Karpas-422 (cell line): ENCODE measurements around the gene POFUT2. TPM values are rescaled to one million over a fixed set of nuclear protein-coding genes. Genes with fewer than 3 reads are reported as not detected.

ENCODE experiments used
- DNase-seq: peaks from one replicate; pipeline ENCODE4 v3.0.0-alpha.2; 2015
- H2AFZ ChIP-seq: fragments of 200-600 bp; sonication (generic); 2 replicates; pipeline ENCODE4 v1.6.1; 2014; ENCODE audit warnings: antibody characterized with exemption, low read length, mixed read lengths
- H3K27ac ChIP-seq: fragments of 200-600 bp; sonication (generic); 2 replicates; pipeline ENCODE4 v1.5.1; 2014; ENCODE audit warnings: mild to moderate bottlenecking, low read length, moderate library complexity
- H3K27me3 ChIP-seq: fragments of 200-600 bp; sonication (generic); 2 replicates; pipeline ENCODE4 v1.6.1; 2014; ENCODE audit warnings: low read length, mixed read lengths
- H3K36me3 ChIP-seq: fragments of 200-600 bp; sonication (generic); 2 replicates; pipeline ENCODE4 v1.6.1; 2014; ENCODE audit warnings: low read length, mixed read lengths; ENCODE audit not compliant: insufficient read depth
- H3K4me1 ChIP-seq: fragments of 200-600 bp; sonication (generic); 2 replicates; pipeline ENCODE4 v1.6.1; 2014; ENCODE audit warnings: mild to moderate bottlenecking, low read length, mixed read lengths
- H3K4me2 ChIP-seq: fragments of 200-600 bp; sonication (generic); 2 replicates; pipeline ENCODE4 v1.6.1; 2014; ENCODE audit warnings: low read length, low read depth, mild to moderate bottlenecking; ENCODE audit not compliant: poor library complexity, severe bottlenecking
- H3K4me3 ChIP-seq: fragments of 200-600 bp; sonication (generic); 2 replicates; pipeline ENCODE4 v1.5.1; 2014; ENCODE audit warnings: mild to moderate bottlenecking, antibody characterized with exemption, low read length, mixed read lengths
- H3K79me2 ChIP-seq: fragments of 200-600 bp; sonication (generic); 2 replicates; pipeline ENCODE4 v1.6.1; 2014; ENCODE audit warnings: mild to moderate bottlenecking, low read length, mixed read lengths
- H3K9ac ChIP-seq: fragments of 200-600 bp; sonication (generic); 2 replicates; pipeline ENCODE4 v1.6.0; 2014; ENCODE audit warnings: low read length
- H3K9me2 ChIP-seq: fragments of 200-600 bp; sonication (generic), shearing (Covaris generic); replicated peaks from 2 replicates; pipeline ENCODE4 v1.6.0; 2014; ENCODE audit warnings: mild to moderate bottlenecking, low read length, moderate library complexity; ENCODE audit not compliant: insufficient read depth
- H3K9me3 ChIP-seq: fragments of 300-700, 200-600 bp; sonication (generic); 2 replicates; pipeline ENCODE4 v1.6.1; 2014; ENCODE audit warnings: low read length, mixed read lengths
- H4K20me1 ChIP-seq: fragments of 200-600 bp; sonication (generic); 2 replicates; pipeline ENCODE4 v1.6.1; 2014; ENCODE audit warnings: mild to moderate bottlenecking, antibody characterized with exemption, low read length, low read depth; ENCODE audit not compliant: insufficient read depth
- total RNA-seq: library from RNA; depleted of rRNA; stranded (reverse); fragments of >200 nt; shearing (Covaris generic); gene quantifications from 2 replicates; pipeline ENCODE4 v1.2.3, GENCODE V29; 2014; ENCODE audit warnings: low replicate concordance

POFUT2 gene
- total RNA-seq, 1 experiment from 2014 or later, result 10.5 TPM

DNA sequence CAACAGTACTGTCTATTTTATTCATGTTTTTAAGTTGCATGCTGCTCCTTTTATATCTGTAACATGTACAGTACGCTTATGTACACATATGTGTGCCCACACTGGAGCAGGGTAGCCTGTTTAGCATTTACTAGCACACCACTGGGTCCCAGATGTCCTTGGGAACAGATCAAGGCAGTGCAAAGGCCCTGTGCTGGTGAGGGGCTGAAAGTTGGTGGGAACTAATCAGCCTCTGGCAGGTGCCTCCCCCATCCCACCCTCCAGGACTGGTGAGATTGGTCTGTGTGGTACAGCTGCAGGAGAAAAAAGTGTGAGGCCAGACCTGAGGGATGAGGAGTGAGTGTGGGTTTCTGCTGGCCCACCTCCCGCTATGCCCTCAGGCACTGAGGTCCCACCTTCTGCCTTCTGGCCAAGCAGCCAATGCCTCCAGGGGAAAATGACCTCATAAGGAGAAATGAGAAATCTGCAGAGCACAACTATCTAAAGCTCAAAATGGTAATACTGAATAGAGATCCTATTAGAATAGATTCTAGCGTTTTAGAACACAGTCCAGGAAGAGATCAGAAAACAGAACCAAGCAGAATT lies 58.9 kb downstream of the POFUT2 start:
- no peaks in the 10 kb centered on the region for H3K27me3 ChIP-seq
- no peaks in the 10 kb centered on the region for H3K9me3 ChIP-seq
- no peak overlapping the region for H3K9ac ChIP-seq
- no peaks in the 10 kb centered on the region for H3K36me3 ChIP-seq
- no peak overlapping the region for H2AFZ ChIP-seq
- H4K20me1 ChIP-seq, result no peaks in the 10 kb centered on the region
- H3K9me2 ChIP-seq, result no peaks in the 10 kb centered on the region
- DNase-seq, result no peak
- no peak overlapping the region for H3K4me3 ChIP-seq
- no peaks in the 10 kb centered on the region for H3K79me2 ChIP-seq
- H3K4me2 ChIP-seq, result no peak overlapping the region
- H3K4me1 ChIP-seq, result no peaks in the 10 kb centered on the region
- H3K27ac ChIP-seq, result no peak overlapping the region

DNA sequence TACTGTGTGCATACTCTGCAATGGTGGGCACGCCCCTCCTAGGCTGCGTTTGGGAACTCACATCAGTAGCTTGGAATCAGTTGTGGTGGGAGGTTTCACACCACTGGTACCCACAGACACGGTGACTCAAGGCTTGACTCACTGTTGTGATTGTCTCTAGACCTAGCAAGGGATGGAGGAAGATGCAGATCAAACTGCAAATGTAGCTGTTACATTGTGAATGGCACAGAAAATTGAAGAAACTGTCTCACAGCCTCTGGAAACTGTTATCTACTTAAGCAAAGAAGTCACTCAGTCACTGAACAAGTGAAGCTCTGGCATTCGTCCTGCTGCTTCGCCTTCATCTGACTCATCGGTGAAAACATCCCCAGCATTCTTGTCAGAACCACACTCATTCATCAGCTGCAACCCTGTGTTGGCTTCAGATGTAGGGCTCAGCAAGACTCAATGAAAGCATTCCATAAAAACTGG lies 59.5 kb downstream of the POFUT2 start:
- no peaks in the 10 kb centered on the region for H3K36me3 ChIP-seq
- no peak overlapping the region for H3K4me3 ChIP-seq
- no peaks in the 10 kb centered on the region for H3K9me3 ChIP-seq
- H3K79me2 ChIP-seq, result no peaks in the 10 kb centered on the region
- H4K20me1 ChIP-seq, result no peaks in the 10 kb centered on the region
- H3K9ac ChIP-seq, result no peak overlapping the region
- no peak overlapping the region for H3K4me2 ChIP-seq
- no peak for DNase-seq
- H3K4me1 ChIP-seq, result no peaks in the 10 kb centered on the region
- H2AFZ ChIP-seq, result no peak overlapping the region
- no peak overlapping the region for H3K27ac ChIP-seq
- no peaks in the 10 kb centered on the region for H3K9me2 ChIP-seq
- no peaks in the 10 kb centered on the region for H3K27me3 ChIP-seq

DNA sequence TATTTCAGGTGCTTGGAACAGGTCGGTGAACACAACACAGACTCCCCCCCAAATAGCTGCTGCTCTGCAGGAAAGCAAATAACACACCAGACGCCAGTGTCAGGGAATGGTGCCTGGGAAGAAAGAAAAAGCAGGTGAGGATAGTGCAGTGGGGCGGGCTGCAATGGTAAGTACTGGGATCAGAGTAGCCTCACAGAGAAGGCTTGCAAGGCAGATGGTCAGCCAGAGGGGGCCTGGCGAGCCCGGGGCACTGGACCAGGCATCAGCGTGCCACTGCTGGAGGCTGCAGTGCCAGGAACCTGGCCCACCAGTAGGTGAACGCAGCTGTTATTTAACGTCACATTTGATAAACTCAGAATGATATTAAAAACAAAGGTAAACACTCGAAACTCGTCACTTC lies 60.0 kb downstream of the POFUT2 start:
- no peaks in the 10 kb centered on the region for H3K36me3 ChIP-seq
- no peaks in the 10 kb centered on the region for H3K4me1 ChIP-seq
- H4K20me1 ChIP-seq, result no peaks in the 10 kb centered on the region
- H3K27ac ChIP-seq, result no peak overlapping the region
- H3K27me3 ChIP-seq, result no peaks in the 10 kb centered on the region
- no peak overlapping the region for H3K9ac ChIP-seq
- H3K9me3 ChIP-seq, result no peaks in the 10 kb centered on the region
- no peak for DNase-seq
- H3K4me3 ChIP-seq, result no peak overlapping the region
- no peaks in the 10 kb centered on the region for H3K79me2 ChIP-seq
- H3K9me2 ChIP-seq, result no peaks in the 10 kb centered on the region
- no peak overlapping the region for H3K4me2 ChIP-seq
- no peak overlapping the region for H2AFZ ChIP-seq

DNA sequence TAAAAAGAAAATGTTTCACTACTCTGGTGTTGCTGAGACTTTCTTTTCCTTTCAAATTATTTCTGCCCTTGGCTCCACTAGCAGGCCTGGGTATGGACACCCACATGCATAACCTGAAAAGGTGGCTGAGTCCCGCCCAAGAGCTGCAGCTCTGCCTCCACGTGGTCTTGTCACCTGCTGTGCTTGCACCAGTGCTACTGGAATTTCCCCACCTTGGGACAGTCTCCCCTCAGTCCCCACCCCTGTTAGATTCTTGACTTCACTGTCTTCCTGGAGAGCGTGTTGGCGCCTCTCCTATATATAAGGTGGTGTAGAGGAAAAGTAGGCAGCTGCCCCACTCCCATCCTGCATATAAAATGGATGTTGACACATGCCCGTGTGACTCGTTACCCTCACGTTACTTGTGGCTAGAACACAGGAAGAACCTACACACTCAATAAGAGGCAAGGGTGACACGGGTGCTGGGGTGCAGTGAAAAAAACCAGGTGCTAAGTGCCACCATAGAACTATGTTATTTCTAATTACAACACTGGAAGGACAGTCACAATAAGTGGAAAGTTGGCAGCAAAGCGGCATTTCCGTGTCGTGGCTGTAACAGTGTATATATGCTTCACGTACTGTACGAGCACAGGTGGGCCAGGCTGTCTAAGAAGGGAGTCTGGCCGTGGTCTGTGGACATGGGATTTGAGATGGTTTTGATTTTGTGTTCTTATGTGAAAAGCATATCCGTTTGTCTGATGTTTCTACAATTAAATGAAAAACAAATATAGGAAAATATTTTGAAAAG lies 61.0 kb downstream of the POFUT2 start:
- no peaks in the 10 kb centered on the region for H3K9me3 ChIP-seq
- no peaks in the 10 kb centered on the region for H3K9me2 ChIP-seq
- H3K4me3 ChIP-seq, result no peak overlapping the region
- H4K20me1 ChIP-seq, result no peaks in the 10 kb centered on the region
- no peaks in the 10 kb centered on the region for H3K79me2 ChIP-seq
- DNase-seq, result no peak
- no peak overlapping the region for H3K4me2 ChIP-seq
- no peak overlapping the region for H2AFZ ChIP-seq
- no peak overlapping the region for H3K9ac ChIP-seq
- H3K27ac ChIP-seq, result no peak overlapping the region
- no peaks in the 10 kb centered on the region for H3K4me1 ChIP-seq
- no peaks in the 10 kb centered on the region for H3K36me3 ChIP-seq
- no peaks in the 10 kb centered on the region for H3K27me3 ChIP-seq

DNA sequence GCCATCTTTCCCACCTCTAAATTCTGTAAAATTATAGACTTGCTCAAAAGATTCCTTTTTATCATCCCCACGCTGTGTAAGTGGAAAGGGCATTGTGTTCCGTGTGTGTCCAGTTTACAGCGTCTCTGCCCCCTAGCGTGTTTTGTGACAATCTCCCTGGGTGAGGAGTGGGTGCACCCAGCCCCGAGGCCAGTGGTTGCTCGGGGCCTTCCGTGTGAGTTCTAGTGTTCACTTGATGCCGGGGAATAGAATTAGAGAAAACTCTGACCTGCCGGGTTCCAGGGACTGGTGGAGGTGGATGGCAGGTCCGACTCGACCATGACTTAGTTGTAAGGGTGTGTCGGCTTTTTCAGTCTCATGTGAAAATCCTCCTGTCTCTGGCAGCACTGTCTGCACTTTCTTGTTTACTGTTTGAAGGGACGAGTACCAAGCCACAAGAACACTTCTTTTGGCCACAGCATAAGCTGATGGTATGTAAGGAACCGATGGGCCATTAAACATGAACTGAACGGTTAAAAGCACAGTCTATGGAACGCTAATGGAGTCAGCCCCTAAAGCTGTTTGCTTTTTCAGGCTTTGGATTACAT lies 61.9 kb downstream of the POFUT2 start:
- H3K9me3 ChIP-seq, result no peaks in the 10 kb centered on the region
- no peaks in the 10 kb centered on the region for H3K36me3 ChIP-seq
- peak; percentile 31 for DNase-seq
- H3K27me3 ChIP-seq, result no peaks in the 10 kb centered on the region
- H3K4me1 ChIP-seq, result no peaks in the 10 kb centered on the region
- no peak overlapping the region for H3K4me2 ChIP-seq
- H3K4me3 ChIP-seq, result no peak overlapping the region
- no peaks in the 10 kb centered on the region for H3K9me2 ChIP-seq
- no peak overlapping the region for H3K9ac ChIP-seq
- H2AFZ ChIP-seq, result no peak overlapping the region
- H4K20me1 ChIP-seq, result no peaks in the 10 kb centered on the region
- H3K27ac ChIP-seq, result no peak overlapping the region
- H3K79me2 ChIP-seq, result no peaks in the 10 kb centered on the region

DNA sequence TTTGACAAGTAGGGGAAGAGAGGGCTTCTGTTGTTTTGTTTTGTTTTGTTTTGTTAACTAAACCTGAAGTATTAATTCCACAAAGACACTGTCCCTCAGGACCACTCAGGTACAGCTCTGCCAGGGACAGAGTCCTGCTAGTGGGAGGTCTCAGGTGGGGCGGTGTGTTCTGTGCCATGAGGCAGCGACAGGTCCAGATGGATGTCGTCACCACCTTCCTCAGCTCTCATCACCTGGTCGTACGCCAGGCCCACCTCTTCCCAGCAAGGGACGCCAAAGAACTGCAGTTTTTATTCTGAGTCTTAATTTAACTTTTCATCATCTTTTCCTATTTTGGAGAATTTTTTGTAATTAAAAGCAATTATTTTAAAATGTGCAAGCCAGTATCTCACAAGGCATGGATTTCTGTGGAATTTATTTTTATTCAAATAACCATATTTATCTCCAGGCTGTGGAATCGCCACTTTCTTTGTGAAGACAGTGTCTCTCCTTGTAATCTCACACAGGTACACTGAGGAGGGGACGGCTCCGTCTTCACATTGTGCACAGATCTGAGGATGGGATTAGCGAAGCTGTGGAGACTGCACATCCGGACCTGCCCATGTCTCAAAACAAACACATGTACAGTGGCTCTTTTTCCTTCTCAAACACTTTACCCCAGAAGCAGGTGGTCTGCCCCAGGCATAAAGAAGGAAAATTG lies 62.5 kb downstream of the POFUT2 start:
- Histone ChIP-seq H3K9me2 (no peaks in the 10 kb centered on the region), H3K27ac (no peak overlapping the region), H2AFZ (no peak overlapping the region), H3K9ac (no peak overlapping the region), H3K4me1 (no peaks in the 10 kb centered on the region), H3K27me3 (no peaks in the 10 kb centered on the region), H3K4me3 (no peak overlapping the region), H3K9me3 (no peaks in the 10 kb centered on the region), H3K36me3 (no peaks in the 10 kb centered on the region), H4K20me1 (no peaks in the 10 kb centered on the region), H3K4me2 (no peak overlapping the region), H3K79me2 (no peaks in the 10 kb centered on the region)
- no peak for DNase-seq

DNA sequence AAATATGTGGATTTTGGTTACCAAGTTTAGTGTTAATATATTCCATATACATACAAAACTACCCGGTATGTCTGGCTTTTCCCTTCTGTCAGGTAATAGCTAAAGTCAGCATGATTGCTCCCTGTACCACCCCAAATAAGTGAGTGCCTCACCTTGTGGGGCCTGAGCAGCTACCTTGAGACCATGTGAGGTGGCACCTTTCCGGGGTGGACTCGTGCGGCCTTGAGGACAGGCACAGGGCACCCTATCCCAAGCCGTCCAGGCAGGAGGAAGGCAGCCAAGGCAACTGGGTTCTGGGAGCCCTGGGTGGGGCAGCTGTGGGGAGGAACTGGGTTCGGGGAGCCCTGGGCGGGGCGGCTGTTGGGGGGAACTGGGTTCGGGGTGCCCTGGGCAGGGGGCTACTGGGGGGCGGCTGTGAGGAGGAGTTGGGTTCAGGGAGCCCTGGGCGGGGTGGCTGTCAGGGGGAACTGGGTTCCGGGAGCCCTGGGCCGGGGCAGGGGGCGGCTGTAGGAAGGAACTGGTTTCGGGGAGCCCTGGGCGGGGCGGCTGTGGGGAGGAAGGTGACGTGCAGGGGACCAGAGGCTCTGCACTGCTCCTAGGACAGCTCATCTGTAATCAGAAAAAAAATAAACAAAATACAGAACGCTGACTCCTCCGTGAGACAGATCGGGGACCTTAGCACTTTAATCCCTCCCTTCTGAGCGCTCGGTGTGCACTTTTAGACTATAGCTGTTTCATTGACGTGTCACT lies 63.3 kb downstream of the POFUT2 start:
- no peak overlapping the region for H3K27ac ChIP-seq
- no peaks in the 10 kb centered on the region for H3K36me3 ChIP-seq
- H4K20me1 ChIP-seq, result no peaks in the 10 kb centered on the region
- no peak overlapping the region for H3K9ac ChIP-seq
- no peaks in the 10 kb centered on the region for H3K4me1 ChIP-seq
- H2AFZ ChIP-seq, result no peak overlapping the region
- no peaks in the 10 kb centered on the region for H3K79me2 ChIP-seq
- no peak for DNase-seq
- no peaks in the 10 kb centered on the region for H3K27me3 ChIP-seq
- H3K9me2 ChIP-seq, result no peaks in the 10 kb centered on the region
- H3K9me3 ChIP-seq, result no peaks in the 10 kb centered on the region
- no peak overlapping the region for H3K4me3 ChIP-seq
- no peak overlapping the region for H3K4me2 ChIP-seq
